ENCODE data around the gene ZEB2. TPM values are rescaled to one million over a fixed set of nuclear protein-coding genes. Genes with fewer than 3 reads are reported as not detected.

ZEB2 gene
- polyA plus RNA-seq, 1 donor from 2014 or later, result 2.2 TPM

DNA sequence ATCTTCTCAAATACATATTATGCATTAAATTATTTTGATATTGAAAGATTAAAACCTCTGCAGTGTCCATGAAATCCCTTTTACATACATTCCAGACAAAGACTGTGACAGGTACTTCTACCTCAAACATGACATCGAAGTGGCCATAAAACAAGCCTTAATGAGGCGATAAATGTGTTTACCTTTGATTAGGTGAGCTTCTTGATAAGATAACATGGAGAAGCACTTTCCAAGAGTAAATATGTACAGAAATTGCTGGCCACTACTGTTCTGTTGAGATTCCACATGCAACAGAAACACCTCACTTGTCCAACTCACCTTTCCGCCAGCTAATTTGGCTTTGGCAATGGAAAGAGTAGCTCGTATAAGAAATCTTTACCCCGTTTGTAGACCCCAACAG lies 55.2 kb downstream of the ZEB2 start:
- Histone ChIP-seq H3K27ac (ENCODE audit: low read length) (no peak overlapping the region), H3K36me3 (ENCODE audit: insufficient read depth, low read length) (no peaks in the 10 kb centered on the region), H3F3A (ENCODE audit: insufficient read depth, low read length, poor library complexity, severe bottlenecking) (no peaks in the 10 kb centered on the region), H3K79me2 (replicated peaks; ENCODE audit: insufficient read depth, low read length) (no peaks in the 10 kb centered on the region), H3K4me3 (ENCODE audit: low read length) (no peak overlapping the region), H3K9me3 (ENCODE audit: low read length) (no peaks in the 10 kb centered on the region), H2AFZ (ENCODE audit: low read depth, low read length) (no peak overlapping the region), H3K9ac (ENCODE audit: low read length) (no peak overlapping the region), H3K4me2 (ENCODE audit: low read length) (no peak overlapping the region), H3K9me2 (ENCODE audit: insufficient read depth, low read length) (no peaks in the 10 kb centered on the region), H3K27me3 (ENCODE audit: insufficient read depth, low read depth, low read length) (no peaks in the 10 kb centered on the region), H4K20me1 (ENCODE audit: insufficient read depth) (no peaks in the 10 kb centered on the region)
- TF ChIP-seq RAD21 (conservative IDR thresholded peaks at IDR 0.05), result no peak
- no peak for TF ChIP-seq MXI1 (conservative IDR thresholded peaks at IDR 0.05; ENCODE audit: poor library complexity, severe bottlenecking)
- no peak for TF ChIP-seq CTCF (IDR thresholded peaks at IDR 0.05; ENCODE audit: poor library complexity, severe bottlenecking)
- TF ChIP-seq SMC3 (conservative IDR thresholded peaks at IDR 0.05; ENCODE audit: poor library complexity), result no peak
- TF ChIP-seq TAF1 (IDR thresholded peaks at IDR 0.05; ENCODE audit: low read depth), result no peak
- no peak for TF ChIP-seq EZH2 (IDR thresholded peaks at IDR 0.05; ENCODE audit: borderline replicate concordance, insufficient read depth, low read length, poor library complexity, severe bottlenecking)
- TF ChIP-seq POLR2AphosphoS5 (IDR thresholded peaks at IDR 0.05), result no peak
- TF ChIP-seq REST (IDR thresholded peaks at IDR 0.05; ENCODE audit: borderline replicate concordance), result no peak

GRCh38 chr2:144463266-144463665 lies 56.7 kb downstream of the ZEB2 start:
- H3K4me2 ChIP-seq (ENCODE audit: low read length), result no peak overlapping the region
- no peak overlapping the region for H2AFZ ChIP-seq (ENCODE audit: low read depth, low read length)
- no peaks in the 10 kb centered on the region for H3K9me3 ChIP-seq (ENCODE audit: low read length)
- no peaks in the 10 kb centered on the region for H3K36me3 ChIP-seq (ENCODE audit: insufficient read depth, low read length)
- H3K27ac ChIP-seq (ENCODE audit: low read length), result no peak overlapping the region
- no peak overlapping the region for H3K9ac ChIP-seq (ENCODE audit: low read length)
- no peaks in the 10 kb centered on the region for H3F3A ChIP-seq (ENCODE audit: insufficient read depth, low read length, poor library complexity, severe bottlenecking)
- H4K20me1 ChIP-seq (ENCODE audit: insufficient read depth), result no peaks in the 10 kb centered on the region
- H3K27me3 ChIP-seq (ENCODE audit: insufficient read depth, low read depth, low read length), result no peaks in the 10 kb centered on the region
- H3K79me2 ChIP-seq (replicated peaks; ENCODE audit: insufficient read depth, low read length), result no peaks in the 10 kb centered on the region
- no peaks in the 10 kb centered on the region for H3K9me2 ChIP-seq (ENCODE audit: insufficient read depth, low read length)
- H3K4me3 ChIP-seq (ENCODE audit: low read length), result no peak overlapping the region
- TF ChIP-seq EZH2 (IDR thresholded peaks at IDR 0.05; ENCODE audit: borderline replicate concordance, insufficient read depth, low read length, poor library complexity, severe bottlenecking) (no peak), POLR2AphosphoS5 (IDR thresholded peaks at IDR 0.05) (no peak), RAD21 (conservative IDR thresholded peaks at IDR 0.05) (no peak), CTCF (IDR thresholded peaks at IDR 0.05; ENCODE audit: poor library complexity, severe bottlenecking) (no peak), TAF1 (IDR thresholded peaks at IDR 0.05; ENCODE audit: low read depth) (no peak), REST (IDR thresholded peaks at IDR 0.05; ENCODE audit: borderline replicate concordance) (no peak)
